Activated T-cell treated with anti-CD3 and anti-CD28 coated beads, Interleukin-2, amount 50 U/mL, for 48 hours (primary cell): ENCODE data around the gene ENG.
"Not testable (repeated sequence)": the region's sequence is repeated elsewhere in the genome, so short reads cannot be mapped to it uniquely, and the experiment has no call there.

Experiments
- DNase-seq, 2 experiments: peaks; one replicate each; pipeline ENCODE4 v3.0.0-alpha.2; 2020

Gene ENG

DNA sequence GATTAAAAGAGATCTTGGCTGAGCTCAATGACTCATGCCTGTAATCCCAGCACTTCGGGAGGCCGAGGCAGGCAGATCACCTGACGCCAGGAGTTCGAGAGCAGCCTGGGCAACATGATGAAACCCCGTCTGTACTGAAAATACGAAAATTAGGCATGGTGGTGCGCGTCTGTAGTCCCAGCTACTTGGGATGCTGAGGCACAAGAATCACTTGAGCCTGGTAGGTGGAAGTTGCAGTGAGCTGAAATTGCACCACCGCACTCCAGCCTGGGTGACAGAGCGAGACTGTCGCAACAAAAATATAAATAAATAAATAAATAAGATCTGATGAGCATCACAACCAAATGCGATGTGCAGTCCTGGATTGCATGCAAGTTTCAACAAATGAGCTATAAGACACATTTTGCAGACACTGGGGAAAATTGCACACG is 8.7 kb upstream of the ENG start:
- no peak for DNase-seq

DNA sequence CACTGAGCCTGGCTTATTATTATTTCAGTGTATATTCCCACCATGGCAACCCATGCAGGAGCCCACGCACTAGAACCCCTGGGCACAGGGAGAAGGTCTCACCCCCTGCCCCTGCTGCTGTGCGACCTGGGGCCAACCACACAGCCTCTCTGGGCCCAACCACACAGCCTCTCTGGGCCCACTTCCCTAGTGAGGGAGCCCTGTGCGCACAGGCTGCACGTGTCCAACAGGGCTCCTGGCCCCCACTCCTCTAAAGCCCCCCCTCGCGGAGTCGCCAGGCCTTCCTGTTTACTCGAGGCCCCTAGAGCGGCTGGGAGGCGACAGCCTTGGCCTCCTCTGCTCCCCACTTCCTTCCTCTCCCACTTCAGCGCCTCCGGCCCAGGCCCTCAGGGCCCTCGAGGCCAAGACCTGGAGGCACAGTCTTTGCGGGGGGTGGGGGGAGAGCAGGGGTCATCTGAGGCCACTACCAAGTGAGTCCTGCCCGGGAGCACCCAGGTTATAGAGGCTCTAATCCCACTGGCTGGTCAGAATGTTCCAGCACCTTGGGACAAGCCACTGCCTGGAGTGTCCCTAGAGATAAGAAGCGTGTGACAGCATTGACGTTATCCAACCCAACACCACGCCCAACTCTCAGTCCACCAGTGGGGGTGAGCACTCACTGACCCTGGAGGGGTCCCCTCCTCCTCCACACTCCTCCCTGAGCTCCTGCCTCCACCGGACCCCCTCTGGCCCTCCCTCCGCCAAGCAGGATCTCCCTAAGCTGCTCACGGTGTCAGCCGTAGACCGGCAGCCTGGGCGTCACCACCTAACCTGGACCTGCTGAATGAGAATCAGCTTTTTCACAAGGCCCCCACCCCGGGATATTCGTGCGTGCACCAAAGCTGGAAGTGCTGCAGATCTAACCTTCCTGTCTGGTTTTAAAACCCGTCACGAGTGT is 7.9 kb upstream of the ENG start:
- DNase-seq: peak; percentile 49 to 54

DNA sequence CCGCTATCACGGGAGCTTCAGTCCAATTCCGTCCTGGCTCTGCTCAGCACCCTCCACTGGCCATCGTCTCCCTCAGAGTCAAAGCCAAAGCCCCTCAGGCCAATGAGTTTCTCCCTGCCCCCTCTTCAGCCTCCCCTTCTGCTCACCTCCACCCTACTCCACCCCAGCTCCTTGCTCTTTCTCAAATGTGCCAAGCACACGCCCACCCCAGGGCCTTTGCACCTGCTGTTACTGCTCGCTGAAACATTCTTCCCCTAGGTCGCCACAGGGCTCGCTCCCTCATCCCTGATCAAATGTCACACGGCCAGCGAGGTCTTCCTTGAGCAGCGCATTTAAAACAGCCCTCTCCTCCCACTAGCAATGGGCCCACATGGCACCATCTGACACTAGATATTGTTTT is 6.3 kb upstream of the ENG start:
- DNase-seq: no peak

DNA sequence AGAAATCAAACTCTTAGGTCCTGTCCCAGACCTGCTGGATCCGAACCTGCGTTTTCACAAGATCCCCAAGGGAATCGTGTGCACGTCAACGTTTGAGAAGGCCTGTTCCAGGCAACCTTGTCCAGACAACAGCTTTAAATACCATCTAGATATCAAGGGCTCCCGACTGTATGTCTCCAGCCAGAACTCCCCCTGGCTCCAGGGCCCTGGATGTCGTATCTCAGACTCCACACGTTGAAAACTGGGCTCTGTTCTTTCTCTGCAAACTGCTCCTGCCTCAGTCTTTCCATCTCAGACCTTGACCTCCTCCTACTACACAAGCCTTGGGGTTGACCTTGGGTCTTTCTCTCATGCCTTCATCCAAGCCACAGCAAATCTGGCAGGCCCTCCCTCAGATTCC is 5.8 kb upstream of the ENG start:
- no peak for DNase-seq

GRCh38 chr9:127858041-127858512 is 3.6 kb upstream of the ENG start:
- no peak for DNase-seq

DNA sequence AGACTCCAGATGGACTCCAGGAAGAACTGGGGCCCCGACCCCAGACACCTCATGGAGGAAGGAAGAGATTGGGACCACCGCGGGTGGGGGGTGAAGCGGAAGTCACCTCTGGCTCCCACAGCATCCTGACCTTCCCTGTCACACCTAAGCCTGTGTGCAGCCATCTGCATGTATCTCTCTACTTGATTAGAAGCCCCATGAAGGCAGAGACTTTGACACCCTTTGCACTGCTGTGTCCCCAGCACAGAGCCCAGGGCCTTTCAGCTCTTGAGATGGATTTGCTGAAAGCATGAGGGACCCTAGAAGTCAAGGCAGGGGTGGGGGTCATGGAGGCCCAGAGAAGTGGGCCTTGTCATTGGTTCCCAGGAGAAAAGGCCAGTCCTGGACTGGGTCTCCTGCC is 2.8 kb upstream of the ENG start:
- no peak for DNase-seq

DNA sequence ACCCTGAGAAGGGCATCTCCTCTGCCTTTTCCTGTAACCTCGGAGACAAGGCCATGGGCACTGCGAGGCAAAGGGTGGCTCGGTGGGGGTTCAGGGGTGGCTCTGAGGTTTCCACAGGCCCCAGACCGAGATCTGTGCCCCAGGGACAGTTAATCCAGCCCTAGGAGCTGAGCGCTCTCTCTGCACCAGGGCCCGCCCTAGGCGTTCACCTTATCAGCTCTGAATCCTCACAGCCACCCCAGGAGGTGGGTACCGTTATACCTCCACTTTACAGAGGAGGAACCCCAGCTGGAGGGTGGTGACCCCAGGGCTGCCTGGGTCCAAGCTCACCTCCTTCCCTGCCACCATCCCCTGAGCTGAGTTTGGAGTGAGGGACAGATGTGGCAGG is 2.3 kb upstream of the ENG start:
- DNase-seq: no peak

DNA sequence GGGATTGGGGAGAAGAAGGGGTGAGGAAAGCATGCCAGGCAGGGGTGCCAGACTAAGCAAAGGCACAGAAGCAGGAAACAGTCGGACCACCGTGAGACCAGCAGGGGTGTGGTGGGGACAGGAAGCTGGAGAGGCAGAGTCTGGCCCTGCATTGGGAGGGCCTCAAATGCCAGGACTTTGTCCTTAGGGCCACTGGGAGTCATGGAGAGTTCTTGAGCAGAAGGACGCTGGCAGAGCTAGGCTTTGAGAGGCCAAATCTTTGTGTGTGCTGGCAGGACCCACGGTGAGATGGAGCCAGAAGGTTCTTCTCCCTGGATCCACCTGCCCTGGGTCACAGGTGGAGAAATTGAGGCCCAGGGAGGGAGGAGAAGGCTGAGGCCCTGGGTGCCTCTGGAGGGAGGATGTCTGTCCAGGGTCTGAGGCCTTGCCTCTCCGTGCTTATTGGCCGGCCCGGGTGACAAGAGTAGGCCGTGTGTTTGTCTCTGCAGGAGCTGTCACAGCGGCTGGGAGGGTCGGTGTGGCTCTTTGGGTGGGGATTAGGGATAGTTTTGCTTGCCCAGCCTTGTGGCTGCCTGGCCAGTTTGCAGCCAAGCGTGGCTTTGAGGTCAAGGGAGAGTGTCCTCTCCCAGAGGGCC is 1.8 kb upstream of the ENG start:
- no peak for DNase-seq

DNA sequence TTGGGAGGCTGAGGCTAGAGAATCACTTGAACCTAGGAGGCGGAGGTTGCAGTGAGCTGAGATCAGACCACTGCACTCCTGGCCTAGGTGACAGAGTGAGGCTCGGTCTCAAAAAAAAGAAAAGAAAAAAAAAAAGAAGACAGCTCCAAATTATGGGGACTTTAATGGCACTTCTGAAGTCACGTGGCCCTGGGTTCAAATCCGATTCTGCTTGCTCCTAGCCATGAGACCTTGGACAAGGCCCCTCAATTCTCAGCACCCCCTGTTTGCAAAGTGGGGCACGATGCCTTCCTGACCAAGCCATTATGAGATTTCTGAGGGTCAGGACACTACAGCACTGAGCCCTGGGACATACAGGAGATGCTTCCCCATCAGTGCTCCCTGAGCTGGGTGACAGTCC is 1.1 kb upstream of the ENG start:
- DNase-seq: no peak

GRCh38 chr9:127854960-127855359 is 502 bp upstream of the ENG start:
- no peak for DNase-seq

- no peak for DNase-seq
These were observed 910 bp downstream of the ENG start for GRCh38 chr9:127853312-127854183.

DNA sequence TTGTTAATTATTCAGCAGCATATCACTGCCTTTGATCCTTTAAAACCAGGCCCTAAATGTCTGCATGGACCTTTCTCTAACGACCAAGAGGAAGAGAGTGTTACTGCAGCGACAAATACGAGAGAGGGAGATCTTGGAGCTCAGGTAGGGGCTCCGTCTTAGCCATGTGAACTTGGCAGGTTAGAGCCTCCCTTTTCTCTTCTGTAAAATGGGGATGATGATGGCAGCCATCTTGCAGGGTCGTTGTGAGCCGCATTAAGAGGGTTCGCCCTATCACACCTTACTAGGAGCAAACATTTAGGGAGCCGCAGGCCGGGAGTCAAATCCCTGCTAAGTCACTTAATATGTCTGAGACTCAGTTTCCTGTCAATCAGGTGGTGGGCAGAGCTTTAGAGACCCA is 1.6 kb downstream of the ENG start:
- DNase-seq: no peak

DNA sequence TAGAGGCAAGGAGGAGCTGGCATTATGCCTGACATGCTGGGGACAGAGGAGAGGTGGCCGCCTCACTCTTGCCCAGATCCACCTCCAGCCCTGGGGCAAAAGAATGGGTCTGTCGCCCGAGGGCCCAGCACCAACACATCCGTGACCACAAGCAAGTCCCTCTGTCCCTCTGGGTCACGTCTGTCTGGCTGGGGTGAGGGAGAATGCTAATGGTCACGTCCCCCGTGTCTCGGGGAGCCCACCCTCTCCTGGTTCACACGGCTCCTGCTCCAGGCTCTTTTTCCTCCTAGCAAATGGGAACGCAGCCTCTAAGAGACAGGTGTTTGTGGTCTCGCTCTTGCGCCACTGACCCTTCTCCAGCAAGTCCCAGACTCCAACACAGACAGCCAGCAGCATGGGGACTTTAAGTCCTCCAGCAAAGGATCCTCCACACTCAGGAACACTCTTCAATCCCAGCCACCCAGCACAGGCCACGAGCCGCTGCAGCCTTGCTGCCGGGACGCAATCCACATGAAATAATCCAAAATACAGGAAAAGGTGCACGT is 4.1 kb downstream of the ENG start:
- DNase-seq: no peak

DNA sequence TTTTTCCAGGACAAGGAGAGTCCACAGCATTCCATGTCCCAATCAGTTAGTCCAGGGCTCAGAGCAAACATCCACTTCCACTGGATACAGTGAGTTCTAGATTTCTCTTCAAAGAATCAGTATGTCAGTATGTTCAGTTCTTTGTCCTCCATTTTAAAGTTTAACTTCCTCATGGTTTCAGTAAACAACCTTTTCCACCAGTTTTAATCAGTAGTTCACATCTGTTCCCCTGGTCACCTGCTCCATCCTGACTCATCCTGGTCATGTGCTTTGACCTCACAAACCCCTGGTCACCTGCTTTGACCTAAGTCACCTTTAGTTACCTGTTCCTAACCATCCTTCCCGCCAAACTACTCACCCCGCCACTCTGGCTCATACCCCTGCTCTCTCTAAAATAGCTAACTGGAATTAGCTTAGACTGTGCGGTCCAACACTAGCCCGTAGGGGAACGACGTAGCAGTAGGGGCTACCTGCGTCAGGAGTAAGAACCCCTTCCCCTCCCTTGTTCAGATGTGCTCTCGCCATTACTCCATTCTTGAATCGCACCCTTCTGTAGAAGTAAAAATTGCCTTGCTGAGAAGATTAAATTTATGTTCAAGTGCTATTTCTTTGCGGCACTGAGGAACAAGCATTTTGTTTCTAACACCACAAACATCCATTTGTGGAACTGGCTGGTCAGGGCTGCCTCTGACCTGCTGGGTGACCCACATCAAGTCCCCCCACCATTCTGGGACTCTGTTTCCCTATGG is 5.5 kb downstream of the ENG start:
- DNase-seq: no peak

DNA sequence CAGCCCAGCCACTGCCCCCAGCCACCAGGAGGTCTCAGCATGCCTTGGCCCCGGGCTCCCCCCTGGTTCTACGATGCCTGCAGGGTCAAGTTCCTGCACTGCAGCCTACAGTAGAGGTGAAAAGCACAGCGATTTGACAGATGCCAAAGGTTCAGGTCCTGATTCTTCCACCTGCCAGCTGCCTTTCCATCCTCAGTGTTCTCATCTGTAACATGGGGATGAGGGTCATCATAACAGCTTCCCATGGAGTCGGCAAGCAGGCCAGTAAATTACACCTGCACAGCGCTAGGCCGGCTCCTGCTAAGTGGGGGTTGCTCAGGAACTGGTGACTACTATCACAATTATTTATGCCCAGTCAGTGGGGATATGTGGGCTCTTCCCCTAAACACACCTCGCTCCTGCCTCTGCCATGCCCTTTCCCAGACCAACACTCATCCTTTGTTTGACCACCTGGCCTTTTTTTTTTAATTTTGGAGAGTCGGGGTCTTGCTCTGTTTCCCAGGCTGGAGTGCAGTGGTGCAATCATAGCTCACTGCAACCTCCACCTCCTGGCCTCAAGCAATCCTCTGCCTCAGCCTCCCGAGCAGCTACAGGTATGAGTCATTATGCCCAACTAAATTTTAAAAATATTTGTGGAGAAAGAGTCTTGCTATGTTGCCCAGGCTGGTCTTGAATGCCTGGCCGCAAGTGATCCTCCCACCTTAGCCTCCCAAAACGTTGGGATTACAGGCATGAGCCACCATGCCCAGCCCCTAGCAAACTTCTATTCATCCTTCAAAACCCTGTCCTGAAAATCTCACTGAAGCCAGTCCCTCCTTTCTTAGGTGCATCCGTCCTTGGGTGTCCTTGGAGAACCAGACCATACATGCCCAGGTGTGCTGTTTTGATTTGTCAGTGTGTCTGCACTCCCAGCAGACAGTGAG is 6.4 kb downstream of the ENG start:
- no peak for DNase-seq

DNA sequence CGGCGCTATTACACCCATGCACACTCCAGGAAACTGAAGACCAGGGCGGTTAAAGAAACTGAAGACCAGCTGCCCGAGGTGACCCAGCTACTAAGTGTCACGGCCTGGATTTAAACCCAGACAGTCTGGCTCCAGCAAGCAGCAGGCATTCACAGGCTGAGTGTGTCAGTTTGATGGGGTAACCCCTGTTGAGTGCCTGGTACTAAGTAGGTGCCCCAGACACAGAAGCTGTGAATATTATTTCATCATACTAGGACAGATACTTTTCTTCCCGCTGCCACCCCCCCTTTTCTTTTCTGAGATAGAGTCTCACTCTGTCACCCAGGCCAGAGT is 7.3 kb downstream of the ENG start:
- DNase-seq: no peak

DNA sequence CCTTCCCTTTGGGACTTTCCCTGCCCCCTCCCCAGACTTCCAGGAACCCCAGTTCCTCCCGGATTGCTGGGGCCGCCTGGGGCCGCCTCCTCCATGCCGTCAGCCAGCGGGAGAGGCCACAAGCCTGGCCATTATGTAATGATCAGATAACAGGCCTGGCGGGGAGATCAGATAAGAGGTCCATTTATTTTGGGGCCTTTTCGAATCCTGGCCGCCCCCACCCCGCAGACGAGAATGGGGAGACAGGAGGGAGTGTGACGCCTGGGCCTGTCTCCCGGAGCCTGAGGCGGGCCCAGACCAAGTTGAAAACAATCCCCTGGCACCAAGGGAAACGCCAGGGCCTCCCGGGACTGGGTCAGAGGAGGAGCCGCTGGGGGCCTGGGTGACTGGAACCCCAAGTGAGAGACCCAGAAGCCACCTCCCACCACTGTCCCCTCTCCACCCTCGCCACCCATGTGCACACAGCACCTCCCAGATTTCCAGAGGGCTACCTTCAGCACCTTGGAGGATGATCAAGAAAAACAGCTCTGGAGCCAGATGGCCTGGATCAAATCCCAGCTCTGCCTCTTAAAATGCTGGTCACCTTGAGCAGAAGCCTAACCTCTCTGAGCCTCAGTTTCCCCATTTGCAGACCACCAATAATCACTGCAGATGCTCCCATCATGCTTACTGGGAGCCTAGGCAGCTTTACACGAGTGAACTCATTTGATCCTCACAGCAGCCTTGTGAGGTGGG is 7.8 kb downstream of the ENG start:
- DNase-seq: no peak

DNA sequence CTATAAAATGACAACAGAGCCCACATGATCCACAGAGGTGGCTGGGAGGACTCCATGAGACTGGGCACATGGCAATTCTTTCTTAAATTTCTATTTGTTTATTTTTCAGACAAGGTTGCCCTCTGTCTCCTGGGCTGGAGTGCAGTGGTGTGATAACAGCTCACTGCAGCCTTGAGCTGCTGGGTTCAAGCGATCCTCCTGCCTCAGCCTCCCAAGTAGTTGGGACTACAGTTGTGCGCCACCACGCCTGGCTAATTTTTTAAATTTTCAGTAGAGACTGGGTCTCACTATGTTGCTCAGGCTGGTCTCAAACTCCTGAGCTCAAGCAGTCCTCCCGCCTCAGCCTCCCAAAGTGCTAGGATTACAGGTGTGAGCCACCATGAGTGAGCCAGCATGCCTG is 8.8 kb downstream of the ENG start:
- DNase-seq: not testable (repeated sequence)

DNA sequence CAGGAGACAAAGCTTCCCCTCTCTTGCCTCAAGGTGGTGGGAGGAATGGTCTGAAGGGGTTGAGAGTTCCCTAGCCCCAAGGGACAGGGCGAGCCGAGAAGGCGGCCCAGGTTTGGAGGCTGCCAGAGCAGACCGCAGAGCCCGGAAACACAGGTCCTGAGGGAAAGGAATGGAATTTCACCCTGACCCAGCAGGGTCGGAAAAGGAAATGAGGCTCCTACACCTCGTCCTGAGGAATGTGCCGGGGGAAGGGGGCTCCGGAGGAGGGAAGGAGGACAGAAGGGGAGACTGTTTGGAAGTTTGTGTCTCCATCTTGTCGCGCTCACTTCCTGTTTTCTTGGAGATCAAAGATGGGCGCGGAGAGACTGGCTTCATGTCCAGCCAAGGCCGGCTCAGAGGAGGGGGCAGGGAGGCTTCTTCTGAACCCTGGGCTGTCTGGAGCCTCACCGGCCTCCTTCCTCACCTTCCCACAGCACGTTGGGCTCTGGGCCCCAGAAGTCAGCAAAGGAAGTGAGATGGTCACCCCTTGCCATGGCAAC is 9.6 kb downstream of the ENG start:
- DNase-seq: no peak
